DOHH2 (cell line): ENCODE data around the gene ZSWIM6.

Experiments used
- H3F3A ChIP-seq: fragments of 200-600 bp; sonication (generic), shearing (Covaris generic); 2 replicates; pipeline ENCODE4 v1.6.0; 2016; ENCODE audit warnings: antibody characterized with exemption, mild to moderate bottlenecking; ENCODE audit not compliant: control insufficient read depth, insufficient read depth
- H3K27ac ChIP-seq: fragments of 200-600 bp; sonication (generic); 2 replicates; pipeline ENCODE4 v1.5.1; 2014; ENCODE audit warnings: low read depth, mild to moderate bottlenecking, low read length, moderate library complexity
- H3K27me3 ChIP-seq: fragments of 200-600 bp; sonication (generic); 2 replicates; pipeline ENCODE4 v1.6.1; 2014; ENCODE audit warnings: mild to moderate bottlenecking, low read length, mixed read lengths; ENCODE audit not compliant: control insufficient read depth
- H3K36me3 ChIP-seq: fragments of 200-600 bp; sonication (generic); 2 replicates; pipeline ENCODE4 v1.6.1; 2014; ENCODE audit warnings: mild to moderate bottlenecking, low read length, moderate library complexity, mixed read lengths; ENCODE audit not compliant: control insufficient read depth
- H3K4me1 ChIP-seq: fragments of 200-600 bp; sonication (generic); 2 replicates; pipeline ENCODE4 v1.6.1; 2014; ENCODE audit warnings: mild to moderate bottlenecking, low read length, mixed read lengths; ENCODE audit not compliant: control insufficient read depth
- H3K4me2 ChIP-seq: fragments of 200-600 bp; sonication (generic); 2 replicates; pipeline ENCODE4 v1.6.0; 2014; ENCODE audit warnings: mild to moderate bottlenecking, low read length, moderate library complexity
- H3K4me3 ChIP-seq: fragments of 200-600 bp; sonication (generic); 2 replicates; pipeline ENCODE4 v1.5.1; 2014; ENCODE audit warnings: mild to moderate bottlenecking, low read length, mixed read lengths
- H3K79me2 ChIP-seq: fragments of 200-600 bp; sonication (generic); 2 replicates; pipeline ENCODE4 v1.6.1; 2014; ENCODE audit warnings: mild to moderate bottlenecking, low read length, mixed read lengths; ENCODE audit not compliant: control insufficient read depth
- H3K9me2 ChIP-seq: fragments of 200-600 bp; sonication (generic); replicated peaks from 2 replicates; pipeline ENCODE4 v1.6.1; 2014; ENCODE audit warnings: mild to moderate bottlenecking, low read length, mixed read lengths; ENCODE audit not compliant: control insufficient read depth
- H3K9me3 ChIP-seq: fragments of 200-600 bp; sonication (generic); 2 replicates; pipeline ENCODE4 v1.6.1; 2014; ENCODE audit warnings: antibody characterized with exemption, low read length, mixed read lengths; ENCODE audit not compliant: control insufficient read depth, insufficient read depth
- H4K20me1 ChIP-seq: fragments of 200-600 bp; sonication (generic); 2 replicates; pipeline ENCODE4 v1.6.0; 2014; ENCODE audit warnings: low read depth, mild to moderate bottlenecking, antibody characterized with exemption, low read length, moderate library complexity; ENCODE audit not compliant: control insufficient read depth, insufficient read depth
- EZH2phosphoT487 ChIP-seq: fragments of 200-600 bp; sonication (generic); IDR thresholded peaks from 2 replicates; pipeline ENCODE4 v1.6.1; 2017; ENCODE audit warnings: borderline replicate concordance, mild to moderate bottlenecking, antibody characterized with exemption, low read length, moderate library complexity, mixed read lengths
- TF ChIP-seq, protein P1 (sequence below): fragments of 200-600 bp; sonication (generic); IDR thresholded peaks from one replicate; pipeline ENCODE4 v1.5.1; 2014; ENCODE audit warnings: antibody characterized with exemption, mild to moderate bottlenecking, low read depth, low read length; ENCODE audit not compliant: poor library complexity, severe bottlenecking

The ZSWIM6 gene

DNA sequence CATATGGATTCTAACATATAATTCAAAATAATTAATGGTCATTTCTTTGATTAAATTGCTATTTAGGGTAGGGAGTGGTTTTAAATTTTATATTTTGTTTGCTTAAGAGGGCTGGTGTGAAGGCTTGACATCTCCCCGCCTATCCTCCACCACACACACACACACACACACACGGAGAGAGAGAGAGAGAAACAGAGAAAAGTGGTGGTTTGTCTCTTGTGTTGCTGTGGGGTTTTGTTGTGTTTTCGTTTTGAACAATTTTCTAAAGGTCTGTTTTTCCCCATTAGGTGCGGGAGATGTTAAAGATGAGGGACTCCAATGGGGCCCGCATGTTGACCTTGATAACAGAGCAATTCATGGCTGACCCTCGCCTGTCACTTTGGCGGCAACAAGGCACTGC lies 161.9 kb downstream of the ZSWIM6 start:
- H3K27me3 ChIP-seq = no peaks in the 10 kb centered on the region
- no peaks in the 10 kb centered on the region for H3K9me3 ChIP-seq
- no peak overlapping the region for H3K4me3 ChIP-seq
- H3K4me1 ChIP-seq = no peaks in the 10 kb centered on the region
- no peak for TF ChIP-seq EZH2phosphoT487
- TF ChIP-seq, protein P1, sequence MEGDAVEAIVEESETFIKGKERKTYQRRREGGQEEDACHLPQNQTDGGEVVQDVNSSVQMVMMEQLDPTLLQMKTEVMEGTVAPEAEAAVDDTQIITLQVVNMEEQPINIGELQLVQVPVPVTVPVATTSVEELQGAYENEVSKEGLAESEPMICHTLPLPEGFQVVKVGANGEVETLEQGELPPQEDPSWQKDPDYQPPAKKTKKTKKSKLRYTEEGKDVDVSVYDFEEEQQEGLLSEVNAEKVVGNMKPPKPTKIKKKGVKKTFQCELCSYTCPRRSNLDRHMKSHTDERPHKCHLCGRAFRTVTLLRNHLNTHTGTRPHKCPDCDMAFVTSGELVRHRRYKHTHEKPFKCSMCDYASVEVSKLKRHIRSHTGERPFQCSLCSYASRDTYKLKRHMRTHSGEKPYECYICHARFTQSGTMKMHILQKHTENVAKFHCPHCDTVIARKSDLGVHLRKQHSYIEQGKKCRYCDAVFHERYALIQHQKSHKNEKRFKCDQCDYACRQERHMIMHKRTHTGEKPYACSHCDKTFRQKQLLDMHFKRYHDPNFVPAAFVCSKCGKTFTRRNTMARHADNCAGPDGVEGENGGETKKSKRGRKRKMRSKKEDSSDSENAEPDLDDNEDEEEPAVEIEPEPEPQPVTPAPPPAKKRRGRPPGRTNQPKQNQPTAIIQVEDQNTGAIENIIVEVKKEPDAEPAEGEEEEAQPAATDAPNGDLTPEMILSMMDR = no peak
- H3F3A ChIP-seq = no peaks in the 10 kb centered on the region
- H3K4me2 ChIP-seq = no peak overlapping the region
- H3K27ac ChIP-seq = no peak overlapping the region
- H3K36me3 ChIP-seq = no peaks in the 10 kb centered on the region
- no peaks in the 10 kb centered on the region for H3K9me2 ChIP-seq
- no peaks in the 10 kb centered on the region for H3K79me2 ChIP-seq
- H4K20me1 ChIP-seq = no peaks in the 10 kb centered on the region

DNA sequence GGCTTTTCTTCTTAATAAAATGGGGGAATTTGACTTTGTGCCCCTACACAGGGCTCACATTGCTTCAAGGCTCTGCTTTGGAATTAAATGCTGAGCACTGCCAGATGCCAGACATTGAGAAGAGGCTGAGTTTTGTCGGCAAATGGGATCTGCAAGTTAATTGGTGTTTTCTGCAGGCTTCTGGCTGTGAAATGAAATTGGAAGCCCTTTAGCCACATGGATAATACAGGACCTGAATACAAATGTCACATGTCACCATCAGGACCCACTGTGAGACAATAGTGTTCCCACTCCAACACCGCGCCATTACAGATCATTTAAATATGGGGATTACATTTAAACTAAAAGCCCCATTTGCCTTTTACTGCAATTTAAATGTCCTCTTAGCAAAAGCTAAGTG lies 164.4 kb downstream of the ZSWIM6 start:
- TF ChIP-seq, protein P1 = no peak
- no peak for TF ChIP-seq EZH2phosphoT487
- H3K4me2 ChIP-seq = no peak overlapping the region
- no peak overlapping the region for H3K27ac ChIP-seq
- no peaks in the 10 kb centered on the region for H3K9me3 ChIP-seq
- no peaks in the 10 kb centered on the region for H4K20me1 ChIP-seq
- H3F3A ChIP-seq = no peaks in the 10 kb centered on the region
- no peaks in the 10 kb centered on the region for H3K9me2 ChIP-seq
- H3K36me3 ChIP-seq = no peaks in the 10 kb centered on the region
- H3K4me1 ChIP-seq = no peaks in the 10 kb centered on the region
- no peaks in the 10 kb centered on the region for H3K27me3 ChIP-seq
- H3K4me3 ChIP-seq = no peak overlapping the region
- no peaks in the 10 kb centered on the region for H3K79me2 ChIP-seq

DNA sequence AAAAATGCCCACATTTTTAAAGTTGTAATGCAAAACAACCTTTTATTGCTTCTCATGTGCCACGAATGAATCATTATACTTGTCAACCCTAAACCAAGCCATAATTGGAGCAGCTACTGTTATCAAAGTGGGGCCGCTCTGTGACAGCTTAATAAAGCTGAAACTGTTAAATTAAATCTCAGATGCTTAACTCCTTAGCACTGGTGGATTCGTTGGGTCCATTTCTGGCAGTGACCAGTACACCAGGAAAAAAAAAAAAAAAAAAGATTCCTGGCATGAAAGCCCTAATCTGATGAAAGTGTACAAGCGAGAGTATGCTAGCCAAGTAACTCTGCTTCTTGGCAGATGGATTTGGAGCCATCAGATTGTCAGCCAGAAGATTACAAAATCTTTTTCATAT lies 164.8 kb downstream of the ZSWIM6 start:
- Histone ChIP-seq H3K27me3 (no peaks in the 10 kb centered on the region), H4K20me1 (no peaks in the 10 kb centered on the region), H3K36me3 (no peaks in the 10 kb centered on the region), H3K4me3 (no peak overlapping the region), H3K9me2 (no peaks in the 10 kb centered on the region), H3K4me1 (no peaks in the 10 kb centered on the region), H3K9me3 (no peaks in the 10 kb centered on the region), H3K27ac (no peak overlapping the region), H3F3A (no peaks in the 10 kb centered on the region), H3K4me2 (no peak overlapping the region), H3K79me2 (no peaks in the 10 kb centered on the region)
- TF ChIP-seq, protein P1 = no peak
- TF ChIP-seq EZH2phosphoT487 = no peak

DNA sequence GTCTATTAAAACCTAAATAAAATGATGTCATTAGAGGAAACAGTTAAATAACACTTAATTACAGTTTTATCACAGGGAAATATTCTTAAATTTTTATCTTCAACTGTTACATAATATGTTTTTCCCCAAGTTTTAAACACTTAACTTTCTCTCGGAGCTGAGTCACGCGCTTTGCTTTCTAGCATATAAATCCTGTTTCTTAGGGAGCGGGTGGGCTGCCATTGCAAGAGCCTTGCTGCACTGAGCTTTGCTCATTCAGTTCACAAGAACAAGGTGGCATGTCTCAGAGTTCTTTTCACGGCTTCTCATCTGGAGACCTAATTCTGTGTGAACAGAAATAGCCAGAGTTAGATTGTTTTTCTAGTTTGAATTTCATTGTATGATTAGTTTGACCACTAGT lies 166.1 kb downstream of the ZSWIM6 start:
- no peaks in the 10 kb centered on the region for H3F3A ChIP-seq
- no peaks in the 10 kb centered on the region for H3K36me3 ChIP-seq
- H3K4me1 ChIP-seq = no peaks in the 10 kb centered on the region
- no peak overlapping the region for H3K4me2 ChIP-seq
- no peak overlapping the region for H3K27ac ChIP-seq
- no peak overlapping the region for H3K4me3 ChIP-seq
- no peaks in the 10 kb centered on the region for H3K9me2 ChIP-seq
- no peaks in the 10 kb centered on the region for H3K79me2 ChIP-seq
- H4K20me1 ChIP-seq = no peaks in the 10 kb centered on the region
- TF ChIP-seq EZH2phosphoT487 = no peak
- TF ChIP-seq, protein P1 = no peak
- H3K27me3 ChIP-seq = no peaks in the 10 kb centered on the region
- H3K9me3 ChIP-seq = no peaks in the 10 kb centered on the region
